WTC11 (cell line): ENCODE data around the gene GABRG3.

Experiments
- CTCF ChIP-seq: fragments of 200-600 bp; IDR thresholded peaks from 2 replicates; pipeline ENCODE4 v1.8.0; 2022; ENCODE audit warnings: antibody characterized with exemption
- NR2C2 ChIP-seq: sonication (generic); formaldehyde crosslinking; IDR thresholded peaks from 2 replicates; pipeline ENCODE4 v1.8.0; 2022; ENCODE audit warnings: mild to moderate bottlenecking, missing genetic modification reagents
- NR3C1 ChIP-seq: sonication (generic); formaldehyde crosslinking; conservative IDR thresholded peaks from 2 replicates; pipeline ENCODE4 v1.8.1; 2023; ENCODE audit warnings: low read depth, mild to moderate bottlenecking, missing genetic modification reagents
- TF ChIP-seq, protein P1 (sequence below): sonication (generic); formaldehyde crosslinking; IDR thresholded peaks from 2 replicates; pipeline ENCODE4 v1.8.0; 2023; ENCODE audit warnings: missing genetic modification reagents

DNA sequence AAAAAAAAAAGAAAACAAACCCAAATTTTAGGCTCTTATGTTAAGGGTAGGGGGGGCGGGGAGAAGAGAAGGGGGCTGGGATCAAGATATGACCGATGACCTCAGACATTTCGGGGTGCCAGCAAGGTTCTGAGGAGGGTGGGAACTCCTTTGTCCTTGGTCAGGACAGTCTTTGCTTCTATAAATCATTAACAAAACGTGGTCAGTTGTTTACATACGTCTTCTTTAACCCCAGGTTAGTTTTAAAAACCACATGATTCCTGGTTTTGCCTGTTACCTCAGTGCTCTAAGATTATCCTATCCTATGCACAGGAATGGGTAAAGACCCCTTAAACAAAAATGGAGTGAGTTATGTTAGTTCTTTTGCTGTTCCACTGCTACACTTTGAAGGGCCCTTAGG, 285.5 kb downstream of the GABRG3 start:
- TF ChIP-seq CTCF, result no peak
- no peak for TF ChIP-seq NR3C1 (CRISPR knock-in tag)
- no peak for TF ChIP-seq NR2C2 (CRISPR knock-in tag)
- TF ChIP-seq, protein P1, sequence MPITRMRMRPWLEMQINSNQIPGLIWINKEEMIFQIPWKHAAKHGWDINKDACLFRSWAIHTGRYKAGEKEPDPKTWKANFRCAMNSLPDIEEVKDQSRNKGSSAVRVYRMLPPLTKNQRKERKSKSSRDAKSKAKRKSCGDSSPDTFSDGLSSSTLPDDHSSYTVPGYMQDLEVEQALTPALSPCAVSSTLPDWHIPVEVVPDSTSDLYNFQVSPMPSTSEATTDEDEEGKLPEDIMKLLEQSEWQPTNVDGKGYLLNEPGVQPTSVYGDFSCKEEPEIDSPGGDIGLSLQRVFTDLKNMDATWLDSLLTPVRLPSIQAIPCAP (CRISPR knock-in tag), result no peak
